Subcutaneous adipose tissue (tissue), 4 donors: ENCODE data around the gene KATNIP. TPM values are rescaled to one million over a fixed set of nuclear protein-coding genes. Genes with fewer than 3 reads are reported as not detected.

Experiments used
- total RNA-seq, 4 donors: library from RNA; depleted of rRNA; stranded (reverse); fragments of >200 nt; gene quantifications; one replicate each; pipeline ENCODE4 v1.1.0, GENCODE V29; 2016
- TF ChIP-seq, protein P1 (sequence below): fragments of 450-650 bp; IDR thresholded peaks from one replicate; pipeline ENCODE4 v1.5.1; 2016; ENCODE audit warnings: low read depth, mild to moderate bottlenecking, control low read depth, antibody characterized with exemption, moderate library complexity

Gene KATNIP
- total RNA-seq, 4 donors from 2014 or later: 13.0 to 22.9 (median 15.8) TPM

DNA sequence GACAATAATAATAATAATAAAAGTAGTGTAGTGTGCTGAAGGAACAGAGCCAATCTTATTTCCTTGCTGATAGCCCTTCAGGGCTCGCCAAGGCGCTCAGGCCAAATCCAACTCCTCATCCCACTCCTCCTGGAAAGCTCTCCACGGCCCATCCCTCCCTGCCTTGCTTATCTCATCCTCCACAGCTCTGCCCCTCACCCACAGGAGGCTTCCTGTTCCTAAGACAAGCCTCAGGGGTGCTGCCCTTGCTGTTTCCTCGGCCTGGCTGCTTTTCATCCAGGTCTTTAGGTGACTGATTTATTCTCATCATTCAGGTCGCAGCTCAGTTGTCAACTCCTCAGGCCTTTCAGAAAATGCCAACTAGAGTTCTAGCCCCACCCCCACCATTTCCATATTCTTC is 11.4 kb upstream of the KATNIP start:
- TF ChIP-seq, protein P1, sequence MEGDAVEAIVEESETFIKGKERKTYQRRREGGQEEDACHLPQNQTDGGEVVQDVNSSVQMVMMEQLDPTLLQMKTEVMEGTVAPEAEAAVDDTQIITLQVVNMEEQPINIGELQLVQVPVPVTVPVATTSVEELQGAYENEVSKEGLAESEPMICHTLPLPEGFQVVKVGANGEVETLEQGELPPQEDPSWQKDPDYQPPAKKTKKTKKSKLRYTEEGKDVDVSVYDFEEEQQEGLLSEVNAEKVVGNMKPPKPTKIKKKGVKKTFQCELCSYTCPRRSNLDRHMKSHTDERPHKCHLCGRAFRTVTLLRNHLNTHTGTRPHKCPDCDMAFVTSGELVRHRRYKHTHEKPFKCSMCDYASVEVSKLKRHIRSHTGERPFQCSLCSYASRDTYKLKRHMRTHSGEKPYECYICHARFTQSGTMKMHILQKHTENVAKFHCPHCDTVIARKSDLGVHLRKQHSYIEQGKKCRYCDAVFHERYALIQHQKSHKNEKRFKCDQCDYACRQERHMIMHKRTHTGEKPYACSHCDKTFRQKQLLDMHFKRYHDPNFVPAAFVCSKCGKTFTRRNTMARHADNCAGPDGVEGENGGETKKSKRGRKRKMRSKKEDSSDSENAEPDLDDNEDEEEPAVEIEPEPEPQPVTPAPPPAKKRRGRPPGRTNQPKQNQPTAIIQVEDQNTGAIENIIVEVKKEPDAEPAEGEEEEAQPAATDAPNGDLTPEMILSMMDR: no peak

DNA sequence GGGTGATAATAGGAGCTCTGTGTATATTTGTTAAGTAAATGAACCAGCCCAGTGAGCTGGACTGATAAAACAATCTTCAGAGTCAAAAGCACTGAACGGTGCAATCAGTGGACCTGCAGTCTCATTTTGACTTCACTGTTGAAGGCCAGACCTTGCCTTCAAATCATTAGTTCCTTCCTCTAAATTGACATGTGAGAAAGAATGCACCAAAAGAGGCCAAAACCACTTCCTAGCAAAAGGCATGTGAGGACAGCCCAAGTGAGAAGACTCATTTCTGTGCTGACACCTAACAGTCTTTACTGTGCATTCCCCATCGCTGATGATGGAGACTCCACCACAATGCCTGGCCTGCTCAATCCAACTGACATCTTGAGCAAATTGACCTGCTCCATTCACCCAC is 10.8 kb upstream of the KATNIP start:
- TF ChIP-seq, protein P1: no peak

DNA sequence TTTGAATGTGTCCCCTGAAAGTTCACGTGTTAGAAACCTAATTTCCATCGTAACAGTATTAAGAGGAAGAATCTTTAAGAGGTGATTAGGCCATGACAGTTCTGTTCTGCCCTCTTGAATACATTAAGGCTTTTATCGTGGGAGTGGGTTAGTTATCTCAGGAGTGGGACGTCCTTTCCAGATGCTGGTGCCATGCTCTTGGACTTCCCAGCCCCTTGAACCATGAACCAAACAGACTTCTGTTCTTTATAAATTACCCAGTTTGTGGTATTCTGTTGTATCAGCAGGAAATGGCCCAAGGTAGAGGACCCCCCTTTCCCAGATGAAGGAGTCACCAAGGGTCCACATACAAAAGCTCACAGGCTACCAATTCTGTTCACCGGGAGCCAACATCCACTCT is 10.3 kb upstream of the KATNIP start:
- TF ChIP-seq, protein P1: no peak

DNA sequence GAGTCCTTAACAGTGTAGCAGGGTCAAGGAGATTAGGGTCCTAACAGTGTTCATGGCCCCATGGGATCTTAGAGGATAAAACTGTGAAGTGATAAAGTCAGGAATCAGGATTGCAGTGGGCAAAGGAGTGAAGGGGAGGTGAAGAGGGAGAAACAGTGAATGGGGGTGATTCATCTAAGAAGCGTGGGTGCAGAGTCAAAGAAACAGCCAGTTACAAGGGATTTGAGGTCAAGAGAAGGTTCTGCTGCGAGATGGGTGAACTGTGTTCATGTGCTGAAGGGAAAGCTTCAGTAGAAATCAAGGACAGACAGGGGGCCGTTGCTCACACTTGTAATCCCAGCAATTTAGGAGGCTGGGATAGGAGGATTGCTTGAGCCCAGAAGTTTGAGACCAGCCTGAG is 6.1 kb upstream of the KATNIP start:
- TF ChIP-seq, protein P1: no peak

DNA sequence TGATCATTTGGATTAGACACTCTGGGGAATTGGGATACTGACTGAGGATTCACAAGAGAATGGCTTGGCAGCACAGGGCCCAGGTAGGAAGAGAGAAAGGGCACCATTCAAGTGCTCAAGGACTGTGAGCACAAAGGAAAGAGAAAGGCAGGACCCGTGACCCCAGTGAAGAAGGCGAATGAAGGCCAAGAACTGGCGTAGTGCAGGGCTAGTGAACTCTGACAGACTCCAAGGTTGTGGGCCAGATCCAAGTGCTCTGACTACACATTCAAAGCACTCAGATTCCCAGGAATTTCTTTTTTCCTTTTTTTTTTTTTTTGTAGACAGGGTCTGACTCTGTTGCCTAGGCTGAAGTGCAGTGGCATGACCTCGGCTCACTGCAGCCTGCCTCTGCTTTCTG is 5.3 kb upstream of the KATNIP start:
- TF ChIP-seq, protein P1: no peak

DNA sequence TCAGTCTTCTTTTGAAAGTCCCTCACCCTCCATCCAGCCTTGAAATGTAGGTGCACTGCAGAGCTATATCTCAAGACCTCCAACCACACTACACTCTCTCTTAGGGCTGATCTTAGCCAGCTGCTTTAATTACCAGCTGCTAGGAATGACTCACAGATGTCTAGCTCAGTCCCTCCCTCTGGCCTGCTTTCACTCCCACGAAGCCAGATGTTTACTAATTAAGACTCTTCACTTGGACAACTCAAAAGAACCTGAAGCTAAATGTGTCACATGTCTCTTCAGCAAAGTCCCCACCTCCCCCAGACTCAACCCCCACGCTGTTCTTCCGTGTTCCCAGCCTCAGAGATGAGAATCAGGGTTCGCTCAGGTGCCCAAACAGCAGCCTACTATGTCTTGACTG is 2.8 kb upstream of the KATNIP start:
- TF ChIP-seq, protein P1: no peak

DNA sequence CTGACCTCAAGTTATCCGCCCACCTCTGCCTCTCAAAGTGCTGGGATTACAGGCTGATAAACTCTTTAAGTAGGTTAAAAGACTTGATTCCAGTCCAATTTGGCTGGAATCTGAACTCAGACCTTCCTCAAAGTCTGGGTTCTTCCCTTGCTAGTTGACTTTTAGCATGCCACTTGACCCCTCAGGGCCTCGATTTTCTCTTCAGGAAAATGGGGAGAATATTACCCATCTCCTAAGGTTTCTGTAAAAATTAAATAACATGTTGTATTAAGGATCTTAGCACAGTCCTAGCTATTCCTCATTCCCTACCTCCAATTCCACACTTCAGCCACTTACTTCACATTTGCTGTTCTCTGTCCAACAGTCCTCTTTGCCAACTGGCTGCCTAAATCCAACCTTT is 2.1 kb upstream of the KATNIP start:
- TF ChIP-seq, protein P1: no peak

DNA sequence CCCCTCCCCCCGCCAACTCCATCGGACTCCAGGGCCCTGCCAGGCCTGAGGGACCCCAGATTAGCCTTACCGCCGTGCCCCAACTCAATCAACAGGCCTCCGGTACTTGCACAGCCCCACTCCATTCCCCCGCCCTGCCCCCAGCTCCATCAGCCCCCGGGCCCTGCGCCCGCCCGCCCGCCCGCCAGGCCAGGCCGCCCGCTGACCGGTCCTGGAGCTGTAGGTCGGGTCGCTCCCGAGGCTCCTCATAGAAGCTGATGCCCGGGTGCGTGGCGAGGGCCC is 539 bp upstream of the KATNIP start:
- TF ChIP-seq, protein P1: no peak
